NB4 (cell line): ENCODE measurements around the gene CMTR2.

Experiments used
- MYC ChIP-seq: IDR thresholded peaks from 2 replicates; pipeline ENCODE4 v1.6.1; 2011; ENCODE audit warnings: low read depth, low read length
- POLR2A ChIP-seq: IDR thresholded peaks from 2 replicates; pipeline ENCODE4 v1.6.1; 2011; ENCODE audit warnings: mild to moderate bottlenecking; ENCODE audit not compliant: insufficient read length; ENCODE audit errors: extremely low read depth
- TF ChIP-seq, protein P1 (sequence below): IDR thresholded peaks from one replicate; pipeline ENCODE4 v1.5.1; 2012; ENCODE audit warnings: low read depth, low read length

GRCh38 chr16:71264299-71264698 is 24.9 kb downstream of the CMTR2 start:
- TF ChIP-seq, protein P1, sequence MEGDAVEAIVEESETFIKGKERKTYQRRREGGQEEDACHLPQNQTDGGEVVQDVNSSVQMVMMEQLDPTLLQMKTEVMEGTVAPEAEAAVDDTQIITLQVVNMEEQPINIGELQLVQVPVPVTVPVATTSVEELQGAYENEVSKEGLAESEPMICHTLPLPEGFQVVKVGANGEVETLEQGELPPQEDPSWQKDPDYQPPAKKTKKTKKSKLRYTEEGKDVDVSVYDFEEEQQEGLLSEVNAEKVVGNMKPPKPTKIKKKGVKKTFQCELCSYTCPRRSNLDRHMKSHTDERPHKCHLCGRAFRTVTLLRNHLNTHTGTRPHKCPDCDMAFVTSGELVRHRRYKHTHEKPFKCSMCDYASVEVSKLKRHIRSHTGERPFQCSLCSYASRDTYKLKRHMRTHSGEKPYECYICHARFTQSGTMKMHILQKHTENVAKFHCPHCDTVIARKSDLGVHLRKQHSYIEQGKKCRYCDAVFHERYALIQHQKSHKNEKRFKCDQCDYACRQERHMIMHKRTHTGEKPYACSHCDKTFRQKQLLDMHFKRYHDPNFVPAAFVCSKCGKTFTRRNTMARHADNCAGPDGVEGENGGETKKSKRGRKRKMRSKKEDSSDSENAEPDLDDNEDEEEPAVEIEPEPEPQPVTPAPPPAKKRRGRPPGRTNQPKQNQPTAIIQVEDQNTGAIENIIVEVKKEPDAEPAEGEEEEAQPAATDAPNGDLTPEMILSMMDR = no peak
- TF ChIP-seq POLR2A = no peak
- no peak for TF ChIP-seq MYC
